Erythroblast (primary cell): ENCODE results near the gene TRIM25.

ENCODE experiments used
- DNase-seq, 2 experiments: peaks; one replicate each; lab custom pipeline; 2025; lab: John Stamatoyannopoulos, UW
- GATA1 ChIP-seq: IDR thresholded peaks from 2 replicates; pipeline ENCODE4 v1.6.1; 2011; ENCODE audit warnings: low read depth, mild to moderate bottlenecking, control low read depth, low read length, moderate library complexity
- POLR2A ChIP-seq: IDR thresholded peaks from 2 replicates; pipeline ENCODE4 v1.6.1; 2011; ENCODE audit warnings: mild to moderate bottlenecking, low read length

TRIM25 gene

GRCh38 chr17:56896217-56896967 lies 17.5 kb downstream of the TRIM25 start:
- no peak for DNase-seq
- TF ChIP-seq GATA1 (no peak), POLR2A (no peak)

GRCh38 chr17:56894859-56895455 lies 18.9 kb downstream of the TRIM25 start:
- DNase-seq, result no peak
- TF ChIP-seq POLR2A (no peak), GATA1 (no peak)

GRCh38 chr17:56893503-56893902 lies 20.3 kb downstream of the TRIM25 start:
- DNase-seq, result no peak
- TF ChIP-seq GATA1 (no peak), POLR2A (no peak)

- no peak for DNase-seq
- no peak for TF ChIP-seq POLR2A
- no peak for TF ChIP-seq GATA1
Measured at GRCh38 chr17:56892333-56892732, 21.5 kb downstream of the TRIM25 start.

- TF ChIP-seq GATA1, result no peak
- TF ChIP-seq POLR2A, result no peak
- DNase-seq, result peak; percentile 51 to 69
Measured at GRCh38 chr17:56891751-56892150, 22.1 kb downstream of the TRIM25 start.

- TF ChIP-seq GATA1, result no peak
- no peak for TF ChIP-seq POLR2A
- no peak for DNase-seq
Measured at GRCh38 chr17:56890906-56891674, 22.8 kb downstream of the TRIM25 start.

- TF ChIP-seq GATA1 (no peak), POLR2A (no peak)
- DNase-seq, result no peak
Measured at GRCh38 chr17:56890390-56890789, 23.5 kb downstream of the TRIM25 start.

GRCh38 chr17:56887552-56888467 lies 26.0 kb downstream of the TRIM25 start:
- TF ChIP-seq POLR2A (no peak), GATA1 (no peak)

GRCh38 chr17:56887105-56887504 lies 26.7 kb downstream of the TRIM25 start:
- no peak for DNase-seq
- TF ChIP-seq GATA1 (no peak), POLR2A (no peak)

More at GRCh38 chr17:56887552-56888467, 26.0 kb downstream of the TRIM25 start:
- DNase-seq, result peak in 1 of 2 experiments; percentile 16

GRCh38 chr17:56886288-56886731 lies 27.5 kb downstream of the TRIM25 start:
- no peak for TF ChIP-seq POLR2A
- TF ChIP-seq GATA1, result no peak
- no peak for DNase-seq

GRCh38 chr17:56885312-56885657 lies 28.6 kb downstream of the TRIM25 start:
- DNase-seq, result no peak
- TF ChIP-seq GATA1 (no peak), POLR2A (no peak)

GRCh38 chr17:56884483-56885311 lies 29.2 kb downstream of the TRIM25 start:
- TF ChIP-seq GATA1, result no peak
- TF ChIP-seq POLR2A, result no peak

More at GRCh38 chr17:56884483-56885311, 29.2 kb downstream of the TRIM25 start:
- DNase-seq, result no peak
